Coronary artery (tissue), 2 donors: ENCODE results near the gene HEATR5A.

Experiments used
- DNase-seq: peaks from one replicate; pipeline ENCODE4 v3.0.0-alpha.2; 2017; ENCODE audit warnings: low spot score
- H3K27ac ChIP-seq, 2 donors: fragments of 200-600 bp; sonication (generic); one replicate each; pipeline ENCODE4 v1.5.1; 2016 to 2019
- H3K4me3 ChIP-seq: fragments of 200-600 bp; sonication (generic); 2 replicates; pipeline ENCODE4 v1.5.1; 2016; ENCODE audit warnings: mild to moderate bottlenecking, moderate library complexity
- TF ChIP-seq, protein P1 (sequence below): fragments of 200-600 bp; sonication (generic); IDR thresholded peaks from one replicate; pipeline ENCODE4 v1.5.1; 2019; ENCODE audit warnings: antibody characterized with exemption

The HEATR5A gene

DNA sequence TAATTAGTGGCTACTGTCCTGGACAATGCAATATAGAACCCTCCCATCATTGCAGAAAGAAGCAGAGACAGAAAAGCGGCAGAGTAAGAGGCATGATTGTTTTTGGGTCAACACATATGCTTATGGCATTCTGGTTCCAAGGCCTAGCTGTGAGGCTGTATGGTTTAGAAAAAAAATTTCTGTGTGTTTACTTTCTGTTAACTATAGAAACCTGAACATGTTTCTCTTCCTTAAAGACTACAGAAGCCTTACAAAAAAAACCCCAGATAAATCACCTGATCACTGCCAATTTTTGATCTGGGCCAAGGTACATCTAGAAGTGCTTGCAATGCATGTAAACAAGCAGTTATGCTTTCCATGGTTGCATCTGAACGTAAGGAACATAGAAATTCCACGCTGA, 112.7 kb downstream of the HEATR5A start:
- TF ChIP-seq, protein P1, sequence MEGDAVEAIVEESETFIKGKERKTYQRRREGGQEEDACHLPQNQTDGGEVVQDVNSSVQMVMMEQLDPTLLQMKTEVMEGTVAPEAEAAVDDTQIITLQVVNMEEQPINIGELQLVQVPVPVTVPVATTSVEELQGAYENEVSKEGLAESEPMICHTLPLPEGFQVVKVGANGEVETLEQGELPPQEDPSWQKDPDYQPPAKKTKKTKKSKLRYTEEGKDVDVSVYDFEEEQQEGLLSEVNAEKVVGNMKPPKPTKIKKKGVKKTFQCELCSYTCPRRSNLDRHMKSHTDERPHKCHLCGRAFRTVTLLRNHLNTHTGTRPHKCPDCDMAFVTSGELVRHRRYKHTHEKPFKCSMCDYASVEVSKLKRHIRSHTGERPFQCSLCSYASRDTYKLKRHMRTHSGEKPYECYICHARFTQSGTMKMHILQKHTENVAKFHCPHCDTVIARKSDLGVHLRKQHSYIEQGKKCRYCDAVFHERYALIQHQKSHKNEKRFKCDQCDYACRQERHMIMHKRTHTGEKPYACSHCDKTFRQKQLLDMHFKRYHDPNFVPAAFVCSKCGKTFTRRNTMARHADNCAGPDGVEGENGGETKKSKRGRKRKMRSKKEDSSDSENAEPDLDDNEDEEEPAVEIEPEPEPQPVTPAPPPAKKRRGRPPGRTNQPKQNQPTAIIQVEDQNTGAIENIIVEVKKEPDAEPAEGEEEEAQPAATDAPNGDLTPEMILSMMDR, result no peak
- Histone ChIP-seq H3K27ac (no peak overlapping the region), H3K4me3 (no peak overlapping the region)
- no peak for DNase-seq

DNA sequence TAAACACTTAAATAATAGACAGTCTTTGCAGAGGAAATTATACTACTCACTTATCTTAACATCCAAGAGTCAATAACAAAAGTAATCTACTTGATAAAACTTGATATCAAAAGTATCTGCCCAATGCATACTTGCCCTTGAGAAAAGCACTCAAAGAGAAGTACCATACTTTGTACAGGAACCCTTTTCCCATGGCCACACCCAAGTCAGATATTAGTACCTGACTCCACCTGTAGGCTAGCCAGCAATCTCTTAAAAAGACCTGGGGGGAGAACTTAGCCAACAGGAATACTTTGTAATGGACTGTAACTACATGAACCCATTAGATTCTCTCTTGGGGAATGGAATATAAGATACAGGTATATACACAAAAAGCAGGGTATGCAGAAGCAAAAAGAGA, 113.2 kb downstream of the HEATR5A start:
- Histone ChIP-seq H3K4me3 (no peak overlapping the region), H3K27ac (no peak overlapping the region)
- TF ChIP-seq, protein P1, result no peak
- DNase-seq, result no peak

DNA sequence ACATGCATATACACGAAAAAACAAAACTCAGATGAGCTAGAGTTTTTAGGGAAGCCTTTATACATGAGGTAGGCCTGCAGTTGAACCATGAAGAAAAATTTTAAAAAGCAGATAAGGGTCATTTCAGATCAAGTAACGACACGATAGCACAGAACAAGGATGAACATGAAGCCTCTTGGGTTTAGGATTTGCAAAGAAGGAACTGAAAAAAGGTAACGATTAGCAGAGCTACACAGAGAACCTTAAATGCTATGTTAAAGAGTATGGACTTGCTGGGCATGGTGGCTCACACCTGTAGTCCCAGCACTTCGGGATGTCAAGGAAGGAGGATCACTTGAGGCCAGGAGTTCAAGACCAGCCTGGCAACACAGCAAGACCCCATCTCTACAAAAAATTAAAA, 116.7 kb downstream of the HEATR5A start:
- Histone ChIP-seq H3K4me3 (no peak overlapping the region), H3K27ac (no peak overlapping the region)
- TF ChIP-seq, protein P1, result no peak
- no peak for DNase-seq

DNA sequence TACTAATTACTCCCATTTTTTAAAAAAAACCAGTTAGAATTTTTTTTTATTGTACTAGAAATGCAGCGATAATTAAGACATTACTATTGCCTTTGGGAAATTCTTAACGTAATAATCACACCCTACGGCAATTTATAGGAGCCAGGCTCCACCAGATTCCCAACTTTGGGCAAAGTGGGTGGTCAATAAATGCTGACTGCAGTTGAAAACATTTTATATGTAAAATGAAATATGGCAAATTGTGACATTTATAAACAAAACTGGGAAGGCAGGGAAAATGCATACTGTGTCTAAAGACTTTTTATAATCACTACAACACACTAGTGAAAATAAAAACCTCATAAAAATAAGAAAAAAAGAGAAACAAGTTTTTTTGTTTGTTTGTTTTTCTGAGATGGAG, 119.5 kb downstream of the HEATR5A start:
- no peak overlapping the region for H3K4me3 ChIP-seq
- TF ChIP-seq, protein P1, result no peak
- H3K27ac ChIP-seq, result no peak overlapping the region
- DNase-seq, result no peak

DNA sequence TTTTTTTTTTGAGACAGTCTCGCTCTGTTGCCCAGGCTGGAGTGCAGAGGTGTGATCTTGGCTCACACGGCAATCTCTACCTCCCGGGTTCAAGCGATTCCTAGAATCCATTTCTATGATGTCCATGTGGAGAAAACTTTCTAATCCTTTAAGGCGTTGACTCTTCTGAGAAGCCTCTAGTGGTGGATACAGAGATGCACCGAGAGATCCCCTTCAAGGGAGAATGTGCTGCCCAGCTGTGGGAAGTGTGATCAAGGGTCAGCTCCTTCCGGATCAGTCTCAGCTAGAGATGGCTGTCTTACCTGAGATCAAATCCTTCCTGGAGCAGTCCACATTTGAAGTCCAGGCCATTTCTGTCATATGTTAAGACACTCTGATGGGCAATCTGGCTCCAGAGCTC, 120.1 kb downstream of the HEATR5A start:
- no peak overlapping the region for H3K27ac ChIP-seq
- no peak for DNase-seq
- TF ChIP-seq, protein P1, result no peak
- H3K4me3 ChIP-seq, result no peak overlapping the region

DNA sequence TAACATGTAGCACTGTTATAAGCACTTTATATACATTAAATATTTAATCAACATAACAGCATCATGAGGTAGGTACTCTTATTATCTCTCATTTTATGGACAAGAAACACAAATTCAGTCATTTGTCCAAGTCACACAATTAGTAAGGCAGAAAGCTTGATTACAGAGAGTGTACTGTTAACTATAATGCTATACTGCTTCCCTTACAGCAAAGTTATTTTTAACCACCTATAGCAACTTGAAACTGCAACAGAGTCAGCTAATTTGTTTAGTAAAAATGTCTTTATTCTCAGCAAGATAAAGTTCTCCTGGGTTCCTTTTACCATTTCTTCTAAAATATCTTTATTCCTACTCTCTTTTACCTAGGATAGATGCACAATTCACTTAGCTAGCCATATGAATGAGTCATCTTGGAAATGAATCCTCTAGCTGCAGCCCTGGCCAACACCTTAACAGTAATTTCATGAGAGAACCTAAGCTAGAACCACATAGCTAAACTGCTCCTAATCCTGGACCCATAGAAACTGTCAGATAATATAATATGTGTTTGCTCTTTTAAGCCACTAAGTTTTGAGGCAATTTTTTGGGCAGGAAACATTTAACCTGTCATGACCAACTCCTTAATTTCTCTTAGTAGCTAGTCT, 122.5 kb downstream of the HEATR5A start:
- H3K27ac ChIP-seq, result no peak overlapping the region
- TF ChIP-seq, protein P1, result no peak
- H3K4me3 ChIP-seq, result no peak overlapping the region
- DNase-seq, result no peak

DNA sequence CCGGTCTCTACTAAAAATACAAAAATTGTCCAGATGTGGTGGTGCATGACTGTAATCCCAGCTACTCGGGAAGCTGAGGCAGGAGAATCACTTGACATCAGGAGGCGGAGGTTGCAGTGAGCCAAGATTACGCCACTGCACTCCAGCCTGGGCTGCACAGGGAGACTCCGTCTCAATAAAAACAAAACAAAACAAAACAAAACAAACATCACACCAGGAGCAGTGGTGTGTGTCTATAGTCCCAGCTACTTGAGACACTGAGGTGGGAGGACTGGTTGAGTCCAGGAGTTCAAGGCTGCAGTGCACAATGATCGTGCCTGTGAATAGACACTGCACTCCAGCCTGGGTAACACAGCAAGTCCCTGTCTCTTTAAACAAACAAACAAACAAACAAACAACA, 123.2 kb downstream of the HEATR5A start:
- DNase-seq, result no peak
- Histone ChIP-seq H3K27ac (no peak overlapping the region), H3K4me3 (no peak overlapping the region)
- TF ChIP-seq, protein P1, result no peak
